Body of pancreas (tissue), 4 donors: ENCODE data around the gene RANBP1. TPM values are rescaled to one million over a fixed set of nuclear protein-coding genes. Genes with fewer than 3 reads are reported as not detected.

Experiments used
- ATAC-seq: fragments of 150-250 bp; one replicate; pipeline ENCODE4 v1.9.1; 2016
- DNase-seq, 4 donors: peaks; one replicate each; pipeline ENCODE4 v3.0.0-alpha.2; 2019
- H3K27ac ChIP-seq, 4 donors: fragments of 200-600 bp; sonication (generic); 1 replicate in 3 of 4; 2 replicates in 1 of 4; pipeline versions ENCODE4 v1.5.1 to v1.6.1; 2016 to 2019; ENCODE audit warnings: mild to moderate bottlenecking in 1 of 4, mixed read lengths in 1 of 4, moderate library complexity in 1 of 4
- H3K27me3 ChIP-seq, 2 donors: fragments of 200-600 bp; sonication (generic); one replicate each; pipeline ENCODE4 v1.6.0; 2016; ENCODE audit warnings: mild to moderate bottlenecking in 1 of 2
- H3K36me3 ChIP-seq, 2 donors: fragments of 200-600 bp; sonication (generic); replicated peaks in 1 of 2; 2 replicates each; pipeline ENCODE4 v1.5.1; 2016; ENCODE audit warnings: low read depth in 2 of 2; ENCODE audit not compliant: insufficient read depth in 1 of 2
- H3K4me1 ChIP-seq: fragments of 200-600 bp; sonication (generic); one replicate; pipeline ENCODE4 v1.6.0; 2016
- H3K4me3 ChIP-seq, 2 donors: fragments of 200-600 bp; sonication (generic); 1 replicate in 1 of 2; 2 replicates in 1 of 2; pipeline ENCODE4 v1.5.1; 2016 to 2019
- H3K9me3 ChIP-seq, 3 donors: fragments of 200-600 bp; sonication (generic); 1 replicate in 2 of 3; 2 replicates in 1 of 3; pipeline ENCODE4 v1.5.1; 2016
- CTCF ChIP-seq, 7 experiments: fragments of 450-650 bp in 4 of 7; fragments of 200-600 bp in 3 of 7; sonication (generic) in 3 of 7; IDR thresholded peaks; one replicate each; pipeline ENCODE4 v1.5.1; 2016 to 2019; ENCODE audit warnings: antibody characterized with exemption in 7 of 7
- POLR2A ChIP-seq, 3 donors: fragments of 450-650 bp; IDR thresholded peaks; one replicate each; pipeline ENCODE4 v1.6.1; 2016; ENCODE audit warnings: antibody characterized with exemption in 3 of 3, mild to moderate bottlenecking in 2 of 3
- WGBS, 2 donors: methylation state at CpG; one replicate each; pipeline ENCODE4 v1.1.5; 2017; 5-methylcytosine and 5-hydroxymethylcytosine counted together
- intact Hi-C: fragments of 100-400 bp; cut with DNase I; formaldehyde crosslinking; loops from one replicate; pipeline ENCODE4 v1.15.1; 2023
- total RNA-seq, 2 donors: library from RNA; depleted of rRNA; stranded (reverse); fragments of >200 nt; gene quantifications; one replicate each; pipeline ENCODE4 v1.1.0, GENCODE V29; 2016

The RANBP1 gene
- total RNA-seq, 2 donors from 2014 or later, result 69.3 to 134 TPM

- DNase-seq (no peak), ATAC-seq (no peak)
- 80 to 82% methylated on average over 8 of the region's 8 CpGs for WGBS, 2 donors
- Histone ChIP-seq H3K36me3 (no peaks in the 10 kb centered on the region), H3K4me1 (no peaks in the 10 kb centered on the region), H3K9me3 (no peaks in the 10 kb centered on the region), H3K4me3 (no peak overlapping the region), H3K27me3 (no peaks in the 10 kb centered on the region), H3K27ac (no peak overlapping the region)
- intact Hi-C loops, result no loop called here
- TF ChIP-seq POLR2A (IDR thresholded peaks at IDR 0.05), result no peak
- no peak for TF ChIP-seq CTCF (IDR thresholded peaks at IDR 0.05)
Measured at GRCh38 chr22:20071524-20071972, 44.4 kb upstream of the RANBP1 start.

DNA sequence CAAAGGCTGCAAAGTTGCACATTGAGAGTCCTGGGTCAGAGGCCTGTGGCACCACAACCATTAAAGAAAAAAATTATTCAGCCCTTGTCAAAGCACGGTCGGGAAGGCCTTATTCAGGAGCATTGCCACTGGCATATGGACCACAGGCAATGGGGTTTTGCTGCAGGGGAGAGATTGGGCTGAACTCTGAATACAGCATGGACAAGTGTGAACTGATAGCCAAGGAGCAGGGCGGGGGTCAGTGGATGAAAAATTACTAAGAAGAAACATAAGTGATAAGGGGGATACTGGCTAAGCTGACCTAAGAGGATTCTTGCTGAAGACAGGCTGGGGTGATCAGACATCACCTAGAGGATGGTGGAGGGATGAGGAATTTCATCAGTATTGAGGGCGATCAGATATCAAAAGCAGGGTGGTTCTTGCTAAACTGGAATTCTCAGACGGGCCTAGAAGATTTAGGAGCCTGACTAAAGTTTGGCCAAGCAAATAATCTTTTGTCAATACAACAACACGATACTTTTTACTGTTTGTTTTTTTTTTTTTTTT is 39.2 kb upstream of the RANBP1 start:
- intact Hi-C loops, result no loop called here
- Histone ChIP-seq H3K27ac (no peak overlapping the region), H3K36me3 (no peaks in the 10 kb centered on the region), H3K4me1 (peaks cover 17% of the 10 kb centered on the region), H3K9me3 (no peaks in the 10 kb centered on the region), H3K4me3 (no peak overlapping the region), H3K27me3 (no peaks in the 10 kb centered on the region)
- TF ChIP-seq CTCF (IDR thresholded peaks at IDR 0.05) (no peak), POLR2A (IDR thresholded peaks at IDR 0.05) (no peak)
- ATAC-seq (no peak), DNase-seq (no peak)
- 49 to 57% methylated on average over 6 of the region's 6 CpGs for WGBS, 2 donors

DNA sequence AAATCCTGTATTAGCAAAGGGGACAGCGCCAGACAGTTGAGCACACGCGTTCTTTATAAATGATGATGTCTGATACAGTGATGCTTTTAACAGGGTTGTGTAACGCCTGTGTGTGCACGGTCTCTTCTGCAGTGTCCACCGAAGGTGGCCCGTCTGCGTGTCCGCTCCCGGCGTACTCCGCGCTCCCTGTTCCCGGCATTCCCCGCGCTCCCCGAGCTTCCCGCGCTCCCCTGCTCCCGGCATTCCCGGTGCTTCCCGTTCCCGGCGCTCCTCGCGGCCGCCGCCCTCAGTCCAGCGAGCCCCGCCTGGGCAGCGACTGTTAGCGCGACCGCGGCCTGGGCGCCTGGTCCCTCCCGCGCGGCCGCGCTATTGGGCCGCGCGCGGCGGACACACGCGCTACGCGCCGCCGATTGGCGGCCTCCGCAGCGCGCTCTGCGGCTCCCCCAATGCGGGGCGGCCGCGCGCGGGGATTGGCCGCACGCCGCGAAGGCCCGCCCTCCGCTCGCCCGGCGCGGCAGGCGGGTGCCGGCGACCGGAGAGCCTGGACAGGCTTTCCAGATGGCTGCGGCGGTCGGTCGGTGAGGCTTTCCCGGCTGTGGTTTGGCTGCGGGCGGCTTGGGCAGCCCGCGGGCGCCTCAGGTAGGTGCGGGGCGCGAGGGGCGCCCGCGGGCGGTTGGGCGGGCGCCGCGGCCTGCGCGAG is 36.0 kb upstream of the RANBP1 start, which contains the start of gene DGCR8:
Gene DGCR8 (plus strand): TSS at position 497 of the 700 bp plus-strand sequence. CDS start 5,723 bp downstream, outside the sequence.
- no peaks in the 10 kb centered on the region for H3K36me3 ChIP-seq
- no peaks in the 10 kb centered on the region for H3K27me3 ChIP-seq
- peaks cover 48% of the 10 kb centered on the region for H3K4me1 ChIP-seq
- DNase-seq (peak; percentile 93 to 96 (median 94)), ATAC-seq (peak; percentile 96)
- 0% methylated on average over 5 to 99 of the region's 100 CpGs for WGBS, 2 donors
- H3K9me3 ChIP-seq, result no peaks in the 10 kb centered on the region
- H3K27ac ChIP-seq, result peak within 1 kb of the TSS; percentile 72 to 91 (median 84)
- intact Hi-C loops, result no loop called here
- TF ChIP-seq CTCF (IDR thresholded peaks at IDR 0.05) (peak in 3 of 7 experiments; percentile 1 to 21 (median 9)), POLR2A (IDR thresholded peaks at IDR 0.05) (peak; percentile 41 to 76 (median 75))
- peak within 1 kb of the TSS; percentile 34 to 58 for H3K4me3 ChIP-seq

GRCh38 chr22:20080445-20080775 is 35.5 kb upstream of the RANBP1 start:
- peak overlapping the region; percentile 72 to 91 (median 84) for H3K27ac ChIP-seq
- H3K36me3 ChIP-seq, result no peaks in the 10 kb centered on the region
- H3K27me3 ChIP-seq, result no peaks in the 10 kb centered on the region
- intact Hi-C loops, result no loop called here
- peak overlapping the region; percentile 5 to 58 for H3K4me3 ChIP-seq
- 0% methylated on average over 1 to 33 of the region's 34 CpGs for WGBS, 2 donors
- no peak for TF ChIP-seq POLR2A (IDR thresholded peaks at IDR 0.05)
- no peak for TF ChIP-seq CTCF (IDR thresholded peaks at IDR 0.05)
- H3K4me1 ChIP-seq, result peaks cover 52% of the 10 kb centered on the region
- DNase-seq (peak; percentile 51 to 70 (median 54)), ATAC-seq (peak; percentile 63)
- H3K9me3 ChIP-seq, result no peaks in the 10 kb centered on the region
